Erythroblast (primary cell): ENCODE data around the gene SEC61B.

Source experiments
- GATA1 ChIP-seq: IDR thresholded peaks from 2 replicates; pipeline ENCODE4 v1.6.1; 2011; ENCODE audit warnings: low read depth, mild to moderate bottlenecking, control low read depth, low read length, moderate library complexity
- POLR2A ChIP-seq: IDR thresholded peaks from 2 replicates; pipeline ENCODE4 v1.6.1; 2011; ENCODE audit warnings: mild to moderate bottlenecking, low read length

DNA sequence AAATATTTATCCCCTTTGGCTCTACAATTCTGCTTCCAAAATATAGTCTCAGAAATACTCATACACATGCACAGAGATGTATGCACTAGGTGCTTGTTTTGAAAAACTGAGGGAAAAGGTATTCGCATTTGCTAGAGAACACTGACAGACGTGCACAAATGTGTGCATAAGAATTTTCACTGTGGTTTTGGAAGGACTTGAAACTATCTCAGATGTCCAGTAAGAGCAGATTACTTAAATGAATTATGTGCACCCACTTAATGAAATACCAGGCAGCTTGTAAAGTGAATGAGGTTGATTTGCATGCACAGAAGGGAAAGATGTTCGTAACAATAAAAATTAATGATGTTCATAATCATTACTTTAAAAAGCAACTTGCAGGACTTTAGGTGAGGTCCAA, 48.4 kb downstream of the SEC61B start:
- TF ChIP-seq POLR2A, result no peak
- TF ChIP-seq GATA1, result no peak
